Stimulated activated naive CD8-positive, alpha-beta T cell treated with anti-CD3 and anti-CD28 coated beads, Interleukin-15, amount 100 ng/mL, for 72 hours (primary cell): Measurements from ENCODE around the gene SP140L.
"Not testable (repeated sequence)": the region's sequence is repeated elsewhere in the genome, so short reads cannot be mapped to it uniquely, and the experiment has no call there.

Experiments
- ATAC-seq: fragments of 150-1000 bp; cut with Tn5 transposase; 2 replicates; pipeline ENCODE4 v1.10.0; 2021; ENCODE audit warnings: mild to moderate bottlenecking, moderate library complexity
- DNase-seq, 2 donors: peaks; one replicate each; pipeline ENCODE4 v3.0.0; 2021 to 2022
- H3K27ac Mint-ChIP-seq, 2 donors: one replicate each; pipeline ENCODE4 v1.8.0; 2022; ENCODE audit warnings: mild to moderate bottlenecking in 2 of 2, mixed read lengths in 2 of 2, moderate library complexity in 2 of 2
- H3K27me3 Mint-ChIP-seq: one replicate; pipeline ENCODE4 v1.8.0; 2022; ENCODE audit warnings: mixed read lengths
- H3K4me1 Mint-ChIP-seq: one replicate; pipeline ENCODE4 v1.8.0; 2022; ENCODE audit warnings: mild to moderate bottlenecking, mixed read lengths
- H3K4me3 Mint-ChIP-seq, 2 donors: one replicate each; pipeline ENCODE4 v1.8.0; 2022; ENCODE audit warnings: mild to moderate bottlenecking in 2 of 2, mixed read lengths in 2 of 2, moderate library complexity in 1 of 2
- H3K9me3 Mint-ChIP-seq, 2 donors: one replicate each; pipeline ENCODE4 v1.8.0; 2022; ENCODE audit warnings: mixed read lengths in 2 of 2

The SP140L gene

DNA sequence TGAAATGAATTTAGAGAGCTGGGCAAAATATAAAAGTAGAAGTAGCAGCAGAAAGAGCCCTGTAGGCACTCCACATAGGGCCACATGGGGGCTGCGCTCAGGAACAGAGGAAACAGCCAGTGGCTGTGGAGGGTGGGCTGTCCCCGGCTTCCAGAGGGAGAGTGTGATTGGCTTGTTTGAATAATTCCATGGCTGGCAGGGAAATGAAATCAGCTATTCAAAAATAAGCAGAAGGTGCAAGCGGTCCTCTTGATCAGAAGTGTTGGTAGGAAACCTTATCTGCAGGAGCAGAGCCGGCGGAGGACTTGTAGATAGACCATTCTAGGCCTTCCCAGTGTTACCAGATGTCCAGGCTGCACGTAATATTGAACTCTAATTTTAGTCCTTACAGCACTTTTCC is 71.7 kb downstream of the SP140L start:
- H3K27ac Mint-ChIP-seq = peak overlapping the region in 1 of 2 donors; percentile 92
- H3K9me3 Mint-ChIP-seq, H3K4me3 Mint-ChIP-seq, H3K4me1 Mint-ChIP-seq, H3K27me3 Mint-ChIP-seq, DNase-seq, ATAC-seq: not testable (repeated sequence)

DNA sequence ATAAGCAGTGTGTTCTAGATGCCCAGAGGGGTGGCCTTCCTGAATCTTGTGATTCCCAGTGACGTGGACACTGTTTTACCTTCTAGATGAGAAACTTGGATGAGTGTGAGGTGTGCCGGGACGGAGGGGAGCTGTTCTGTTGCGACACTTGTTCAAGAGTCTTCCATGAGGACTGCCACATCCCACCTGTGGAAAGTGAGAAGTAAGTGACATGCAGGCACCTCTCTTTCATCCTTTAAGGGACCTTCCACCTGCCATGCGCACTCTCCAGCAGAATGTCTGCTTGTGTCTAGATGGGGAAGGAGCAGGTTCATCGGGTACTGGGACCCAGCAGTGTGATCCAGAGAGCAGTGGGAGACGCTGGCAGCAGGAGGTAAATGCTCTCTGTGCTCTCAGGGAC is 73.0 kb downstream of the SP140L start:
- peak overlapping the region in 1 of 2 donors; percentile 55 for H3K27ac Mint-ChIP-seq
- no peaks in the 10 kb centered on the region for H3K4me1 Mint-ChIP-seq
- ATAC-seq = no peak
- H3K4me3 Mint-ChIP-seq = no peak overlapping the region
- no peaks in the 10 kb centered on the region for H3K27me3 Mint-ChIP-seq
- DNase-seq = no peak
- H3K9me3 Mint-ChIP-seq = no peaks in the 10 kb centered on the region

DNA sequence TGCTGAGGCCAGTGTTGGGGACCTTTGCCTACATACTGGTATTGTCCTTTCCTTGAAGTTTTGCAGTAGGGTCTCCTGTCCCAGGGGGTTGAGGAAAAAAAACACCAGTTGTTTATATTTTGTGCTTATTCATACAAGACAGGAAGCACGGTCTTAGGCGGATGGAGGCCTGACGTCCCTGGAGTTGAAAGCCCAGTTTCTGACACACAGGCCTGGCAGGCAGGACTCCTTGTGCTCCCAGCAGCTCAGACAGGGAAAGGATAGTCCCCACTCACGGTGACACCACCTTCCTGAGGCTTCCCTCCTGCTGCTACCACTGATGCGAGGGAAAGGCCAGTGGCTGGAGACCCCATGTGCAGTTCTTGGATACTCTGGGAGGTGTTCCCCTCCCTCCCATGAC is 73.5 kb downstream of the SP140L start:
- Mint-ChIP-seq H3K27me3 (no peaks in the 10 kb centered on the region), H3K4me3 (no peak overlapping the region), H3K27ac (no peak overlapping the region), H3K9me3 (no peaks in the 10 kb centered on the region), H3K4me1 (no peaks in the 10 kb centered on the region)
- no peak for ATAC-seq
- DNase-seq = no peak

DNA sequence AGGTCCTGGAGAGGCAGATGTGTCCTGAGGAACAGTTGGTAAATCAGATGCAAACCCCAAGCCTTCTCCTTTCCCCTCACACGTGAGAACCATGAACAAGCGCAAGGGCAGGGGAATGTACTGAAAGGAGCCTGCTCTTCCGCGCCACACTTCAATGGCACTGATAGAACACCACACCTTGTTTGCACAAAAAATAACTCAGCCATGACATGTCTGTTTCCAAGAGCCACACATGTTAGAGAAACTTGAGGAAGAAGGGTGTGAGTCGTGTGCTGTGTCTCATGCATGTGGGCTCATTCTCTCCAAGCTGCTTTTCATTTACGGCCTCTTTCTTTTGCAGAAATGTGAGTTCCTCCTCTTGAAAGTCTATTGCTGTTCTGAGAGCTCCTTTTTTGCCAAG is 74.0 kb downstream of the SP140L start:
- not testable (repeated sequence) for H3K27me3 Mint-ChIP-seq, H3K9me3 Mint-ChIP-seq, ATAC-seq, DNase-seq, H3K4me3 Mint-ChIP-seq, H3K4me1 Mint-ChIP-seq, H3K27ac Mint-ChIP-seq

DNA sequence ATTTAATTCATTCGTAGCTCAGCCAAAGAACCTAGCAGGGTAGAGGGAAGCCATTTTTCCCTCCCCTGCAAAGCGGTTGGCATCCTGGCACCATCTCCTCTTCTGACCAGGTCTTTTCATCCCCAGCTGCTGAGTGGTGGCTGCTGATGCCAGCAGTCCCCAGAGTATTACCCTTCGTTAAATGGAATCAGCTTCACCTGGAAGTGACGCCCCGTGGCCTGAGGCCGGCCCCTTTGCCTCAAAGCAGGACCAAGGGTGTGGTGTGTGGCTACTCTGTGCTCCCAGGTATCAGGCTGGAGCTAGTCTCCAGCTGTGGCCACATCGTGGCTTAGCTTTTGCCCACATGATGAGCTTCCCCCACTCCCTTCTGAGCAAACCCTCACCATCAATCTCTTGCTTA is 76.8 kb downstream of the SP140L start:
- Mint-ChIP-seq H3K27ac (peak overlapping the region; percentile 29 to 64), H3K4me3 (no peak overlapping the region), H3K27me3 (no peaks in the 10 kb centered on the region), H3K4me1 (peaks cover 17% of the 10 kb centered on the region), H3K9me3 (peaks cover 0 to 6% of the 10 kb centered on the region in 2 donors)
- ATAC-seq = no peak
- DNase-seq = no peak

DNA sequence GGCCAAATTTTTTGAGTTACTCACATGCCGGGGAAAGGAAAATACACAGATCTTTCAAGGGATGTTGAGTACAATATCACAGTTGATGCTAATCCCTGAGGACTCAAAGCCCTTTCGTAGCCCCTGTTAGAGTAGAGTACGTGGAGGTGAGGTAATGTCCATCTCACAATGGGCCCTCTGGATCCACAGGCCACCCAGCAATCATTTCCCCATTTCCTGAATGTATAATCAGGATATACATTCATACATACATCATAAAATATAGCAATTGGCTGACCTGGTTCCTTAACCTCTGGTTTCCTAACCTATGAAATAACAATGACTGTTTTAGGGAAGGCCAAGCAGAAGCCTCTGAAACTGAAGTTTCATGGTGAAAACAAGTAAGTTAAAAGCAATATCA is 78.8 kb downstream of the SP140L start:
- H3K9me3 Mint-ChIP-seq = peaks cover 0 to 6% of the 10 kb centered on the region in 2 donors
- ATAC-seq (no peak), DNase-seq (no peak)
- peak overlapping the region in 1 of 2 donors; percentile 42 for H3K27ac Mint-ChIP-seq
- no peaks in the 10 kb centered on the region for H3K27me3 Mint-ChIP-seq
- H3K4me1 Mint-ChIP-seq = peaks cover 35% of the 10 kb centered on the region
- no peak overlapping the region for H3K4me3 Mint-ChIP-seq

DNA sequence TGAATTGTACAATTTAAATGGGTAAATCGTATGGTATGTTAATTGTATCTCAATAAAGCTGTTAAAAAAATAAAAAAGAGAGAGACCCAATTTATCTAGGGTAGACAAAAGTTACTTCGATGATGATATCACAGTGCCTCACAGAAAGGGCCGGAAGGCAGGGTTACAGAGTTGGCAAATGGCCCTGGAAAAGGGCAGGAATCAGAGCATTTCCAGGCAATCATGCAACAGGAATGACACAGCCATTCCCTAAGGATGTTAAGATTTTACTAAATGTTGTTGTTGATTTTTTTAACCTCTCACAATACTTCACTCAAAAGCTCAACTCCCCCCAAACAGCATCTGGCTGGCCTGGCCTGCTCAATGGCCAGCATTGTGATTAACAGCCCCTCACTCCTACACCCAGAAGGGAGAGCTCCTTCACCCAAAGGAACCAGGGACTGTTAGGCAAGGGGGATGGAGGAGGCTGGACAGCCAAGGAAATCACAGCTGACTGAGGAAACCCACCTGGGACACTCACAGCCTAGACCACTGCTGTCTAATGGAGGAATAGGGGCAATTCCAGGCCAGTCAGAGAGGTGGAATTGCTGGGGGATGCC is 81.3 kb downstream of the SP140L start:
- ATAC-seq (no peak), DNase-seq (no peak)
- Mint-ChIP-seq H3K4me3 (no peak overlapping the region), H3K9me3 (peaks cover 0 to 6% of the 10 kb centered on the region in 2 donors), H3K4me1 (peaks cover 58% of the 10 kb centered on the region), H3K27me3 (no peaks in the 10 kb centered on the region), H3K27ac (no peak overlapping the region)

DNA sequence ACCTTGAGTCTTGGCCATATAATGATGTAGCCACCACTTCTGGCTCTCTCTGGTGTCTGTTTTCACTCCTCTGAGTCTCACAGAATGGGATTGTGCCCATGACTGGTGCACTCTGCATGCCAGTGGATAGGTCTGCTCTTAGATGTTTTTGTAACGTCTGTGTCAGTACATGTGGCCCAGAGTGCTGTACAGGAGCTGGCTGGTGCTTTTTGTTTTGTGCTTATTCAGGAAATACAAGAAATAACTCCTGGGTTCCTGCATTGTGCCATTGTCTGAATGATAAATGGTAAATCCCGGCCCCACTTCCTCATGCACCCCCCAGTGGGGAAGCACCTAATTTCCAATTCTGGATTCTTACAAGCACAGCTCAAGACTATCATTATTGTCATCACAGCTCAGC is 82.3 kb downstream of the SP140L start:
- H3K27ac Mint-ChIP-seq, H3K27me3 Mint-ChIP-seq, H3K9me3 Mint-ChIP-seq, H3K4me3 Mint-ChIP-seq, DNase-seq, ATAC-seq: not testable (repeated sequence)
- H3K4me1 Mint-ChIP-seq = peaks cover 67% of the 10 kb centered on the region

DNA sequence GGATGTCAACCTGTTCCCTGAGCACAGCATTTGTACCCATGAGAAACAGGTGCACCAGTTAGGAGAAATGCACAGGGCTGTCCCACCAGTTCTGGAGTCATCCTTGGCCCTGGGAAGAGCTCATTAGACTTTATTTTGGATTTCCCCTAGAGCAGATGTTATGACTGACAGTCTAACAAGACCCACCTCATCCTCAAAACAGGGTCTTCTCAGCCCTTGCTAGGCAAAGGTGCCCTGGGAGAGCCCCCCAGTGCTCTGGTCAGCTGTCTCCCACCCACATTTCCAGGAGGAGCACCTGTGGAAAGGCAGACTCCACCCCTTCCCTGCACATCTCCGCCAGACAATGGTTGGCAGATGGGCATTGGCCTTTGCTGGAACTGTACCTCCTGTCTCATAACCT is 83.3 kb downstream of the SP140L start:
- peaks cover 0 to 6% of the 10 kb centered on the region in 2 donors for H3K9me3 Mint-ChIP-seq
- no peak for DNase-seq
- H3K4me3 Mint-ChIP-seq = peak overlapping the region in 1 of 2 donors; percentile 94
- H3K27ac Mint-ChIP-seq = peak overlapping the region in 1 of 2 donors; percentile 42
- no peak for ATAC-seq
- H3K27me3 Mint-ChIP-seq = no peaks in the 10 kb centered on the region
- H3K4me1 Mint-ChIP-seq = peaks cover 77% of the 10 kb centered on the region

DNA sequence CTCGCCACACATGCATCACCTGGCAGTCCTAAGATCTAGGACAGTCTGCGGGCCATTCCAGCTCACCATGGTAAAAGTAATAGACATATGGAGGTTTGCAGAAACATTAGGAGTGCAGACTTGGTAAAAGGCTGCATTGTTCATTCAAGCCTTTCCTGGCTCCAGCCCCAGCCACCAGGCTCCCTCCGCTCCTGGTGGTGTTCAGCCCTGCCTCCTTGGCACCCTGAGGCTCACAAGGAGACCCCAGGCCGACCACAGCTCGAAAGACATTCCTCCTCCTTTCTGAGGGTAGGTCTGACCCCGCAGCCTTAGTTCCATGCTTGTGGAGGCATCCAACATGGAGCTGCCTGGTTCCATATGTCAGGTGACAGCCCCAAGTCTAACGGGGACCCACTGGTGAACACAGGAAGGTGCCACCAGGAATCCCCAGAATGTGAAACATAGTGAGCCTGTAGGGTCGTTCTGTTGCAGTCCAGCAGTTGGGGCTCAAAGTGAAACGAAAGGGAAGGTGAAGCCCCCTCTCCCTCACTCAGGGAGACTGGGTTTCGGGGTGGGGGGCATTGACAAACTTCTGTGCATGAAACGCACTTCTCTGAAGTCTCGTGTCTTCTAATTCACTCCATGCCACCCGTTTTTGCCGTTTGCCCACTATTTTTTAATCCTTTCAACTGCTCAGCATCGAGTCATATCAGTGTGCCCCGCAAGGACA is 84.0 kb downstream of the SP140L start:
- peaks cover 0 to 6% of the 10 kb centered on the region in 2 donors for H3K9me3 Mint-ChIP-seq
- ATAC-seq (no peak), DNase-seq (no peak)
- H3K27me3 Mint-ChIP-seq = no peaks in the 10 kb centered on the region
- H3K27ac Mint-ChIP-seq = peak overlapping the region; percentile 98 to 99
- peak overlapping the region; percentile 94 to 97 for H3K4me3 Mint-ChIP-seq
- H3K4me1 Mint-ChIP-seq = peaks cover 84% of the 10 kb centered on the region

DNA sequence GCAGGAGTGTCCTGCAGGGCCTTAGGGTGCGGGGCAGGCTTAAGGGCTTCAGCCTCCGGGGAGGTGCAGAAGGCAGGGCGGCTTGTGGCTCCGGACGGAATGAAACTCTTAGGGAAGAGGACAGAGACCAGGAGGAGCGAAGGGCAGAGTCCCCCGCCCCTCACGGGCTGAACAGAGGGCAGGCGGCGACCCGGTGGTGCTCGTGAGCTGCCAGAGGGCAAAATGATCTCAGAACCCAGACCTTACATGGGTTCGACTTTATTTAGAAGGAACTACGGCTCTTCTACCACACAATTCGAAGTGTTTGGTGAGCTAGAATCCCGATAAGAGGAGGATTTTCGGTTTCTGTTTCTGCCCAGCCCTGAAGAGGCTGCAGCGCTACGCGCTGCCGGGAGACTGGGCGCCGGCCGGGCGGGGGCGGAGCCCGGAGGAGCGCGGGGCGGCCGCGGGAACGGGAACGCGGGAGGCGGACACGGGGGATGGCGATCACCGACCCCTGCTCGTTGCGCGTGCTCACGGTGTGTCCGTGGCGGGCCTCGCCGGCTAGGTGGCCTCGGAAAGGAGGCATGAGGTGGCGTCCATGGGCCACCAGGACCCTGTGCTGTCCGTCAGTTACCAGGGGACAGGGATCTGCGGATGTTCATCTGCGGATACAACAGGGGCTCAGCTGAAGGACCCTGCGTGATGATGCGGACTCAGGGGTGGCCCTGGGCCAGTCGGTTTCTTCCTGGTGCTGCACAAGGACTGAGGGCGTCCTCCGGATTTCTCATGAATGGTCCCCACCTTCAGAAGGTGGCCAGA is 84.8 kb downstream of the SP140L start:
- peak; percentile 58 to 68 for DNase-seq
- H3K4me1 Mint-ChIP-seq = peaks cover 84% of the 10 kb centered on the region
- no peaks in the 10 kb centered on the region for H3K27me3 Mint-ChIP-seq
- H3K9me3 Mint-ChIP-seq = peaks cover 0 to 6% of the 10 kb centered on the region in 2 donors
- H3K4me3 Mint-ChIP-seq = peak overlapping the region; percentile 94 to 97
- peak; percentile 71 for ATAC-seq
- peak overlapping the region; percentile 98 to 99 for H3K27ac Mint-ChIP-seq

DNA sequence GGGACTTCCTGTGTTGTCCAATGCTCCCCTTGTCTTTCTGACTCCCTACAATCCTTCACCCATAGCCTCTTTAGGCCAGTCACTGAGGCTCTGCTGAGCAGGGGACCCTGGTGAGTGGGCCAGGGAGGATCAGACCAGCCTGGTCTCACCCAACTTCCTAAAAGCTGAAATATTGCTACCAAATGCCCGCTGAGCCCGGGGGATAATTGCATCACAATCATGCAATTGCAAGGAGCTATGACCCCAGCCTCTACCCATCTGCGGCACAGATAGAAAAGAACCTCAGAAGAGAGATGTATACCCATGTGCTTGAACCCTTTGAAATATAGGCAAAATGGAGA is 85.3 kb downstream of the SP140L start:
- ATAC-seq = no peak
- no peak for DNase-seq
- Mint-ChIP-seq H3K27me3 (no peaks in the 10 kb centered on the region), H3K27ac (peak overlapping the region; percentile 87 to 98), H3K4me1 (peaks cover 81% of the 10 kb centered on the region), H3K4me3 (peak overlapping the region; percentile 94 to 97), H3K9me3 (peaks cover 0 to 4% of the 10 kb centered on the region in 2 donors)

DNA sequence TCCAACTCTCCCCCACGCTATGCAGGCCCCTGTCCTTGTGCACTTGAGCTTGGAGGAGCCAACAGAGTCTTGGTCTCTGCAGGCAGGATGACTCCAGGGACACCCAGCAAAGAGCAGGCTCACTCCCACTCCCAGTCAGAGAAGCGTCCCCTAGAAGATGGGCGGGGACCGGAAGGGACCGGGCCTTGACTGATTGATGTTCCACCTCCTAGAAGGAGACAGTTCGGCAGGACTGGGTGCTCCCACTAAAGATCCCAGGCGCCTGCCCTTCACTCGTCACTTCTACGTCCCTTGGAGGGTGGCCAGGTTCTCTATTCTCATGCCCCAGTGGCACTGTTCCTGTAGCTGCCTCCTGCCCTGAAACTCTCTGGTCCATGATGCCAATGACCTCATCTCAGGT is 85.9 kb downstream of the SP140L start:
- Mint-ChIP-seq H3K4me1 (peaks cover 76% of the 10 kb centered on the region), H3K27ac (peak overlapping the region in 1 of 2 donors; percentile 87)

DNA sequence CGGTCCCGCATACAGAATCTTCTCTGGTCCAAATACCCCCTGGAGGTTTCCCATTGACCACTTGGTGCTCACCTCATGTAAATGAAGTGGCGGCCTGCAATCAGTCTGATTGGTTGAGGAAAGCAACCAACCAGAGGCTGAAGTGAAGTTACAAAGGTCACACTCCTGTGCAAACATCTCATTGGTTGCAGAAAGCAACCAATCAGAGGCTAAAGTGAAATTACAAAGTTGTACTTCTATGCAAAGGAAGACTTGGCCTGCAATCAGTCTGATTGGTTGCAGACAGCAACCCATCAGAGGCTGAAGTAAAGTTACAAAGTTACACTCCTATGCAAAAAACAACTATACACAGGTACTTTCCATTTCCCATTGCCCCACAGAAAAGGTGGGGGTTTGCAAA is 86.5 kb downstream of the SP140L start:
- no peaks in the 10 kb centered on the region for H3K27me3 Mint-ChIP-seq
- H3K4me3 Mint-ChIP-seq = peak overlapping the region in 1 of 2 donors; percentile 25
- peaks cover 75% of the 10 kb centered on the region for H3K4me1 Mint-ChIP-seq
- no peak for DNase-seq
- no peak for ATAC-seq
- no peak overlapping the region for H3K27ac Mint-ChIP-seq
- H3K9me3 Mint-ChIP-seq = no peaks in the 10 kb centered on the region

More for the DNA sequence above, 85.9 kb downstream of the SP140L start:
- no peaks in the 10 kb centered on the region for H3K9me3 Mint-ChIP-seq
- DNase-seq (no peak), ATAC-seq (no peak)
- H3K27me3 Mint-ChIP-seq = no peaks in the 10 kb centered on the region
- peak overlapping the region; percentile 94 to 97 for H3K4me3 Mint-ChIP-seq

DNA sequence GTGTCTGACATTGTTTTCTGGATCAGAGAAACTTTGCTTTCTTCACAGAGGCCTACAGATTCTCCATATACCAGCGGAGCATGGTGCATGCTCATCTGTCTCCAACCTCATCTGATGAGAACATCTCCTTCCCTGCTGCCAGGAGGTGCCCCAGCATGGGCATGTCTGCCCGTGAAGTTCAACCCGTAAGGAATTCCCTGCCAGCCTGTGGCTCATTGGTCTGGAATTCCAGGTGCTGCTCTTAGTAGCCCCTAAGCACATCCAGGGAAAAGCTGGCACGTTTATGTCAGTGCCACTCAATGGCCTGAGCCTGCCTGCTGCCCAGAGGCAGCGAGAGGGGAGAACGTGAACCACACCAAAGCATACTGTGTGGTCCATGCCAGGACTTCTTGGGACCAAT is 87.3 kb downstream of the SP140L start:
- Mint-ChIP-seq H3K27ac (peak overlapping the region; percentile 82 to 99), H3K9me3 (no peaks in the 10 kb centered on the region), H3K27me3 (no peaks in the 10 kb centered on the region), H3K4me3 (peak overlapping the region; percentile 93 to 95), H3K4me1 (peaks cover 75% of the 10 kb centered on the region)
- DNase-seq (no peak), ATAC-seq (no peak)
